ENCODE measurements around the gene MED22.
A peak's percentile ranks its signal among the peaks of the same experiment; 100 is the strongest.

GRCh38 chr9:133349965-133350616, 2.2 kb upstream of the MED22 start:
- TF ChIP-seq CTCF (IDR thresholded peaks at IDR 0.05 in 8 of 11, conservative IDR thresholded peaks at IDR 0.05 in 3 of 11) (no peak), POLR2AphosphoS5 (IDR thresholded peaks at IDR 0.05) (peak in 1 of 3 donors; percentile 7), POLR2A (IDR thresholded peaks at IDR 0.05) (no peak)

Measured in spleen (tissue), 7 donors.